SK-N-SH treated with all-trans-retinoic acid at 6 μM for 48 hours (cell line): ENCODE measurements around the gene C17orf113.

ENCODE experiments used
- CREB5 ChIP-seq: fragments of 250-450 bp; sonication (Bioruptor Pico); IDR thresholded peaks from 2 replicates; pipeline ENCODE4 v1.5.1; 2020; ENCODE audit warnings: low read depth, mild to moderate bottlenecking, moderate library complexity
- CSRNP3 ChIP-seq: fragments of 250-450 bp; sonication (Bioruptor Pico); IDR thresholded peaks from 2 replicates; pipeline ENCODE4 v1.5.1; 2021; ENCODE audit warnings: mild to moderate bottlenecking, moderate library complexity
- ESRRG ChIP-seq: fragments of 250-450 bp; sonication (Bioruptor Pico); IDR thresholded peaks from 2 replicates; pipeline ENCODE4 v1.6.1; 2021; ENCODE audit warnings: mild to moderate bottlenecking
- GLIS3 ChIP-seq: fragments of 250-450 bp; sonication (Bioruptor Pico); IDR thresholded peaks from 2 replicates; pipeline ENCODE4 v1.5.0; 2020; ENCODE audit warnings: mild to moderate bottlenecking, moderate library complexity
- OSR1 ChIP-seq: fragments of 250-450 bp; sonication (Bioruptor Pico); IDR thresholded peaks from 2 replicates; pipeline ENCODE4 v1.8.0; 2022; ENCODE audit warnings: moderate library complexity, mild to moderate bottlenecking, inconsistent platforms
- PATZ1 ChIP-seq: fragments of 250-450 bp; sonication (Bioruptor Pico); IDR thresholded peaks from 2 replicates; pipeline ENCODE4 v1.8.0; 2020; ENCODE audit warnings: mild to moderate bottlenecking, moderate library complexity, borderline replicate concordance
- POU6F1 ChIP-seq: fragments of 250-450 bp; sonication (Bioruptor Pico); IDR thresholded peaks from 2 replicates; pipeline ENCODE4 v1.8.0; 2021; ENCODE audit warnings: low read depth, mild to moderate bottlenecking, moderate library complexity, borderline replicate concordance
- PPARA ChIP-seq: fragments of 250-450 bp; sonication (Bioruptor Pico); IDR thresholded peaks from 2 replicates; pipeline ENCODE4 v1.5.0; 2020; ENCODE audit warnings: mild to moderate bottlenecking, borderline replicate concordance
- RARB ChIP-seq: fragments of 250-450 bp; sonication (Bioruptor Pico); IDR thresholded peaks from 2 replicates; pipeline ENCODE4 v1.8.0; 2021; ENCODE audit warnings: mild to moderate bottlenecking, moderate library complexity
- TCF4 ChIP-seq: fragments of 250-450 bp; sonication (Bioruptor Pico); IDR thresholded peaks from 2 replicates; pipeline ENCODE4 v1.8.0; 2021; ENCODE audit warnings: mild to moderate bottlenecking, moderate library complexity, borderline replicate concordance
- ZFP30 ChIP-seq: fragments of 450-650 bp; formaldehyde crosslinking; IDR thresholded peaks from 2 replicates; pipeline ENCODE4 v1.5.0; 2022; ENCODE audit warnings: mild to moderate bottlenecking, moderate library complexity
- ZNF565 ChIP-seq: fragments of 450-650 bp; formaldehyde crosslinking; conservative IDR thresholded peaks from 2 replicates; pipeline ENCODE4 v1.5.0; 2020; ENCODE audit warnings: low read depth, mild to moderate bottlenecking, moderate library complexity
- ZNF70 ChIP-seq: fragments of 450-650 bp; formaldehyde crosslinking; IDR thresholded peaks from 2 replicates; pipeline ENCODE4 v1.5.0; 2020; ENCODE audit warnings: mild to moderate bottlenecking, moderate library complexity
- ZNF8 ChIP-seq: fragments of 450-650 bp; formaldehyde crosslinking; IDR thresholded peaks from 2 replicates; pipeline ENCODE4 v1.5.0; 2020; ENCODE audit warnings: mild to moderate bottlenecking, moderate library complexity

- TF ChIP-seq PATZ1 (CRISPR knock-in tag) (no peak), RARB (CRISPR knock-in tag) (no peak), GLIS3 (CRISPR knock-in tag) (no peak), ZFP30 (CRISPR knock-in tag) (no peak), CSRNP3 (no peak), CREB5 (CRISPR knock-in tag) (no peak), POU6F1 (CRISPR knock-in tag) (no peak), ZNF70 (CRISPR knock-in tag) (no peak), ZNF565 (no peak), TCF4 (CRISPR knock-in tag) (no peak), ESRRG (CRISPR knock-in tag) (no peak), ZNF8 (CRISPR knock-in tag) (no peak), OSR1 (CRISPR knock-in tag) (no peak), PPARA (CRISPR knock-in tag) (no peak)
These were observed 62.0 kb downstream of the C17orf113 start for GRCh38 chr17:41988418-41988817.
